ENCODE measurements around the gene CALCOCO1.

- TF ChIP-seq POLR2A (IDR thresholded peaks at IDR 0.05; ENCODE audit: low read length) (no peak), GATA1 (IDR thresholded peaks at IDR 0.05; ENCODE audit: low read depth, low read length) (no peak)
Observed at GRCh38 chr12:53713516-53713915, 13.7 kb downstream of the CALCOCO1 start.
